ENCODE data around the gene NUP43.

Gene NUP43

DNA sequence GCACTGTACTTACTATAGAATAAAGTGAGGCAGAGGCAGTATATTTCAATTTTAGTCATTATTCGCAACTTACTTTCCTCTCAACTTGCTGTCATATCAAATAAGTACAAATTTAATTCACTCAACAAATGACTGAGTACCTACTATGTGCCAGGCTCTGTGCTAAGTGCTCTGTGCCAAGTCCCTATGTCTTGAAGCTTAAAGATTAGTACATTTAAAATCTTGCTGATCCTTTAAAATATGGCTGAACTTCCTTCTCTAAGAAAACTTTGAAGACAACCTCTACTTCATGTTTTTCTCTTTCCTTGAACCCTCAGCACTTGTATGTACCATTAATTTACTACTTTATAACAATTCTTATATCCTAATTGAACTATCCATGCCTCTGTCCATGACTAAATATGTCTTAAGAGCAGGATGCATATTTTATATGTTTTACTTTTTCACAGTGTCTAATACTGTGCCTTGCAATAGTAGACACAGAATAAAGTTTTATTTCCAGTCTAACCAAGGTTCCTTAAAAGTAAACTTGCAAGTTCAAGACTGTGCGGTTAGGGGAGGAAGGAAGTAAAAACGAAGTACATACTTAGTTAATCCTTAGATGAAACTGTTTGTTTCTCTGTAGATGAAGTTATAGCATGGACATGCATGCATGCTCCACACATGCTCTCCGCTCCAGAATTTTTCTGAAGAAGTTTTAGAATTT lies 18.4 kb downstream of the NUP43 start:
- Histone ChIP-seq H3K4me2 (ENCODE audit: low read length) (no peak overlapping the region), H3K36me3 (replicated peaks; ENCODE audit: low read depth, low read length) (peaks cover 10% of the 10 kb centered on the region), H4K20me1 (ENCODE audit: insufficient read depth, low read length) (no peaks in the 10 kb centered on the region), H3K4me3 (ENCODE audit: low read length) (no peak overlapping the region), H3K27me3 (ENCODE audit: low read depth, low read length) (no peaks in the 10 kb centered on the region), H3K4me1 (ENCODE audit: low read length) (no peaks in the 10 kb centered on the region), H3K27ac (ENCODE audit: low read length) (no peak overlapping the region), H3K9ac (ENCODE audit: low read length) (no peak overlapping the region), H3K79me2 (ENCODE audit: low read length) (no peaks in the 10 kb centered on the region), H3K9me3 (ENCODE audit: insufficient read depth, low read length) (no peaks in the 10 kb centered on the region), H2AFZ (ENCODE audit: low read depth, low read length) (no peak overlapping the region)
- no peak for TF ChIP-seq EZH2phosphoT487 (IDR thresholded peaks at IDR 0.05; ENCODE audit: low read depth)
- TF ChIP-seq, protein P1, sequence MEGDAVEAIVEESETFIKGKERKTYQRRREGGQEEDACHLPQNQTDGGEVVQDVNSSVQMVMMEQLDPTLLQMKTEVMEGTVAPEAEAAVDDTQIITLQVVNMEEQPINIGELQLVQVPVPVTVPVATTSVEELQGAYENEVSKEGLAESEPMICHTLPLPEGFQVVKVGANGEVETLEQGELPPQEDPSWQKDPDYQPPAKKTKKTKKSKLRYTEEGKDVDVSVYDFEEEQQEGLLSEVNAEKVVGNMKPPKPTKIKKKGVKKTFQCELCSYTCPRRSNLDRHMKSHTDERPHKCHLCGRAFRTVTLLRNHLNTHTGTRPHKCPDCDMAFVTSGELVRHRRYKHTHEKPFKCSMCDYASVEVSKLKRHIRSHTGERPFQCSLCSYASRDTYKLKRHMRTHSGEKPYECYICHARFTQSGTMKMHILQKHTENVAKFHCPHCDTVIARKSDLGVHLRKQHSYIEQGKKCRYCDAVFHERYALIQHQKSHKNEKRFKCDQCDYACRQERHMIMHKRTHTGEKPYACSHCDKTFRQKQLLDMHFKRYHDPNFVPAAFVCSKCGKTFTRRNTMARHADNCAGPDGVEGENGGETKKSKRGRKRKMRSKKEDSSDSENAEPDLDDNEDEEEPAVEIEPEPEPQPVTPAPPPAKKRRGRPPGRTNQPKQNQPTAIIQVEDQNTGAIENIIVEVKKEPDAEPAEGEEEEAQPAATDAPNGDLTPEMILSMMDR (IDR thresholded peaks at IDR 0.05; ENCODE audit: low read depth, low read length): no peak

DNA sequence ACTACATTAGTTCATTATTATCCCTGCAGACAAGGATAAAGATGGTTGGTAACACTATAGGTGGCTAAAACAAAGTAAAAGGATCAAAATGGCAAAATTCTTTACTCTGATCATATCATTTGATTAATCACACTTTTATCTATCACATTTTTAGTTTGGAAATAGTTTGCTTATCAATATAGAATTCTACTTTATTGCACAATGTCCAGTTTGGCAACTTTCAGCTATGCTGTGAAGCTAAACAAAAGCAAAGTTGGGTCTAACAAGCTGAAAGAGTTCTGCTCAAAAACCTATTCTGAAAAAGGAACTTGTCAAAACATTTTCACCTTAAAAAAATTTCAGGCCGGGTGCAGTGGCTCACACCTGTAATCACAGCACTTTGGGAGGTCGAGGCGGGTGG lies 20.5 kb downstream of the NUP43 start:
- no peak overlapping the region for H3K9ac ChIP-seq (ENCODE audit: low read length)
- no peak overlapping the region for H3K4me2 ChIP-seq (ENCODE audit: low read length)
- H3K27me3 ChIP-seq (ENCODE audit: low read depth, low read length): no peaks in the 10 kb centered on the region
- H2AFZ ChIP-seq (ENCODE audit: low read depth, low read length): no peak overlapping the region
- no peak overlapping the region for H3K4me3 ChIP-seq (ENCODE audit: low read length)
- H4K20me1 ChIP-seq (ENCODE audit: insufficient read depth, low read length): no peaks in the 10 kb centered on the region
- no peak overlapping the region for H3K27ac ChIP-seq (ENCODE audit: low read length)
- no peak for TF ChIP-seq EZH2phosphoT487 (IDR thresholded peaks at IDR 0.05; ENCODE audit: low read depth)
- TF ChIP-seq, protein P1 (IDR thresholded peaks at IDR 0.05; ENCODE audit: low read depth, low read length): no peak
- H3K4me1 ChIP-seq (ENCODE audit: low read length): no peaks in the 10 kb centered on the region
- H3K36me3 ChIP-seq (replicated peaks; ENCODE audit: low read depth, low read length): peaks cover 10% of the 10 kb centered on the region
- no peaks in the 10 kb centered on the region for H3K79me2 ChIP-seq (ENCODE audit: low read length)
- no peaks in the 10 kb centered on the region for H3K9me3 ChIP-seq (ENCODE audit: insufficient read depth, low read length)

DNA sequence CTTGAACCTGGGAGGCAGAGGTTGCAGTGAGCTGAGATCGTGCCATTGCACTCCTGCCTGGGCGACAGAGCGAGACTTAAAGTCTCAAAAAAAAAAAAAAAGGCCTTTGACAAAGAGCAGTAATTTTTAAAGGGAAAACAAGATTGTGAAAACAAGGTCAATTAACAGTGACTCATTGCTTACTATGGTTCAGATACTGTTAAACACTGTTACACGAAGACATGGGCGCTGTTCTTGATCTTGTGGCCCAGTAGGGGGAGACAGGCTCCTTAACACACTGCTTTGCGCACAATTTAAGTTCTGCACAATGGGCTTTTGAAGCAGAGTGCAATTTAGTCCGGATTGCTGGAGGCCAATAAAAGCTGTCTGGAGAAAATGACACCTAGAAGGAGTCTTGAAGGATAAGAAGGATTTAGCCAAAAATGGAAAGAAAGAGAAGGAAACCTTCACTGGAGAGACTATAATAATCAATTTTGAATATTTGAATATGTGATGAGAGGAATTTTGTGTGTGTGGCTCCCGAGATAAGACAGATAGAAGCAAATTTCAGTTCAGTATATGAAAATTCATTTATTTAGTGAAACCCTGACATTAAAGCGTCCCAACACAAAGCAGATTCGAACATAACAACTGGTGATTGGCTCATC lies 22.4 kb downstream of the NUP43 start:
- no peaks in the 10 kb centered on the region for H3K9me3 ChIP-seq (ENCODE audit: insufficient read depth, low read length)
- H3K36me3 ChIP-seq (replicated peaks; ENCODE audit: low read depth, low read length): peaks cover 4% of the 10 kb centered on the region
- no peak overlapping the region for H3K9ac ChIP-seq (ENCODE audit: low read length)
- no peak overlapping the region for H3K4me2 ChIP-seq (ENCODE audit: low read length)
- H4K20me1 ChIP-seq (ENCODE audit: insufficient read depth, low read length): no peaks in the 10 kb centered on the region
- no peak overlapping the region for H3K4me3 ChIP-seq (ENCODE audit: low read length)
- H2AFZ ChIP-seq (ENCODE audit: low read depth, low read length): no peak overlapping the region
- no peak for TF ChIP-seq EZH2phosphoT487 (IDR thresholded peaks at IDR 0.05; ENCODE audit: low read depth)
- TF ChIP-seq, protein P1 (IDR thresholded peaks at IDR 0.05; ENCODE audit: low read depth, low read length): peak; percentile 56
- H3K27me3 ChIP-seq (ENCODE audit: low read depth, low read length): no peaks in the 10 kb centered on the region
- no peaks in the 10 kb centered on the region for H3K79me2 ChIP-seq (ENCODE audit: low read length)
- H3K4me1 ChIP-seq (ENCODE audit: low read length): no peaks in the 10 kb centered on the region
- H3K27ac ChIP-seq (ENCODE audit: low read length): no peak overlapping the region

DNA sequence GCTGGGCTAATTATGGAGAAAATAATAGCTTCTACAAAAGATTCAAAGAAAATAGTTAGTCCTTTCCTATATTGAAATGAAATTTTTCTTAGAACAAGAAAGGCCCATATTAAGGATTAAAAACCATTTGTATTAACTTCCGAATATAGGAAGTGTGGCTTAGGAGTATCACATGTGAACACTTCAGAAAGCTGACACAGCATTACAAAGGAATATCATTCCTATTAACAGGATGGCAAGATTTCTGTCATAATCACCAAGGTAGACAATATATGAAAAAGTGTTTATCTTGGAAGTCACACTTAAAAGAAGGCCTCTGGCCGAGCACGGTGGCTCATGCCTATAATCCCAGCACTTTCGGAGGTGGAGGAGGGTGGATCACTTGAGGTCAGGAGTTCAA lies 23.1 kb downstream of the NUP43 start:
- H3K4me2 ChIP-seq (ENCODE audit: low read length): no peak overlapping the region
- TF ChIP-seq EZH2phosphoT487 (IDR thresholded peaks at IDR 0.05; ENCODE audit: low read depth): no peak
- TF ChIP-seq, protein P1 (IDR thresholded peaks at IDR 0.05; ENCODE audit: low read depth, low read length): no peak
- no peak overlapping the region for H3K4me3 ChIP-seq (ENCODE audit: low read length)
- H3K9me3 ChIP-seq (ENCODE audit: insufficient read depth, low read length): no peaks in the 10 kb centered on the region
- no peaks in the 10 kb centered on the region for H4K20me1 ChIP-seq (ENCODE audit: insufficient read depth, low read length)
- H2AFZ ChIP-seq (ENCODE audit: low read depth, low read length): no peak overlapping the region
- no peak overlapping the region for H3K27ac ChIP-seq (ENCODE audit: low read length)
- H3K36me3 ChIP-seq (replicated peaks; ENCODE audit: low read depth, low read length): peaks cover 4% of the 10 kb centered on the region
- H3K9ac ChIP-seq (ENCODE audit: low read length): no peak overlapping the region
- peaks cover 5% of the 10 kb centered on the region for H3K79me2 ChIP-seq (ENCODE audit: low read length)
- H3K27me3 ChIP-seq (ENCODE audit: low read depth, low read length): no peaks in the 10 kb centered on the region
- peaks cover 5% of the 10 kb centered on the region for H3K4me1 ChIP-seq (ENCODE audit: low read length)

All from OCI-LY3 (cell line).